Transverse colon (tissue), 4 donors: ENCODE measurements around the gene CXCR2. TPM values are rescaled to one million over a fixed set of nuclear protein-coding genes. Genes with fewer than 3 reads are reported as not detected.
"Not testable (repeated sequence)": the region's sequence is repeated elsewhere in the genome, so short reads cannot be mapped to it uniquely, and the experiment has no call there.

ENCODE experiments used
- DNase-seq: peaks from one replicate; pipeline ENCODE4 v3.0.0-alpha.2; 2019
- H3K27ac ChIP-seq, 4 donors: fragments of 200-600 bp; sonication (generic); 2 replicates each; pipeline ENCODE4 v1.5.1; 2016 to 2018; ENCODE audit warnings: inconsistent platforms in 4 of 4
- H3K27me3 ChIP-seq: fragments of 200-600 bp; sonication (generic); 2 replicates; pipeline ENCODE4 v1.5.1; 2017; ENCODE audit warnings: inconsistent platforms
- H3K36me3 ChIP-seq, 4 donors: fragments of 200-600 bp; sonication (generic); 2 replicates each; pipeline ENCODE4 v1.5.1; 2017 to 2019; ENCODE audit warnings: inconsistent platforms in 4 of 4
- H3K4me1 ChIP-seq, 4 donors: fragments of 200-600 bp; sonication (generic); 2 replicates each; pipeline ENCODE4 v1.5.1; 2017 to 2020; ENCODE audit warnings: inconsistent platforms in 4 of 4
- H3K4me3 ChIP-seq, 4 donors: fragments of 200-600 bp; sonication (generic); 1 replicate in 1 of 4; 2 replicates in 3 of 4; pipeline versions ENCODE4 v1.5.1 to v1.6.1; 2017 to 2019; ENCODE audit warnings: inconsistent platforms in 4 of 4
- H3K9me3 ChIP-seq, 2 donors: fragments of 200-600 bp; sonication (generic); 2 replicates each; pipeline ENCODE4 v1.5.1; 2017 to 2019; ENCODE audit warnings: inconsistent platforms in 2 of 2
- EP300 ChIP-seq: sonication (generic); formaldehyde crosslinking; IDR thresholded peaks from one replicate; pipeline ENCODE4 v1.6.1; 2017; ENCODE audit warnings: antibody characterized with exemption, low read depth
- POLR2A ChIP-seq: fragments of 450-650 bp; IDR thresholded peaks from one replicate; pipeline ENCODE4 v1.6.1; 2016; ENCODE audit warnings: antibody characterized with exemption, mild to moderate bottlenecking, moderate library complexity
- POLR2AphosphoS5 ChIP-seq, 3 donors: sonication (generic); formaldehyde crosslinking; IDR thresholded peaks; one replicate each; pipeline ENCODE4 v1.6.1; 2016; ENCODE audit warnings: antibody characterized with exemption in 3 of 3
- WGBS, 2 donors: methylation state at CpG; one replicate each; pipeline ENCODE4 v1.1.5; 2018; ENCODE audit warnings: low coverage in 1 of 2; 5-methylcytosine and 5-hydroxymethylcytosine counted together
- in situ Hi-C, 4 donors: fragments of 200-750 bp; cut with MboI; loops; one replicate each; pipeline versions ENCODE4 v1.15.0 to v1.15.1; 2017; ENCODE audit warnings: low sequenced_read_pairs in 3 of 4, low pct_ligation_motif_present in 1 of 4, low pct_unique_long_range_greater_than_20kb in 1 of 4
- intact Hi-C: fragments of 100-400 bp; cut with DNase I; formaldehyde crosslinking; loops from one replicate; pipeline ENCODE4 v1.15.1; 2023; ENCODE audit warnings: low total_unique reads
- total RNA-seq, 4 donors: library from RNA; depleted of rRNA; stranded (reverse); fragments of >200 nt; gene quantifications; one replicate each; pipeline ENCODE4 v1.1.0, GENCODE V29; 2016
- TF ChIP-seq, protein P1 (sequence below), 5 experiments: fragments of 200-600 bp in 3 of 5; fragments of 450-650 bp in 2 of 5; sonication (generic) in 3 of 5; IDR thresholded peaks; 1 replicate in 2 of 5; 2 replicates in 3 of 5; pipeline ENCODE4 v1.5.1; 2016 to 2017; ENCODE audit warnings: antibody characterized with exemption in 5 of 5, inconsistent platforms in 3 of 5, mild to moderate bottlenecking in 2 of 5, moderate library complexity in 1 of 5

Gene CXCR2
- total RNA-seq, 4 donors from 2014 or later = not detected

DNA sequence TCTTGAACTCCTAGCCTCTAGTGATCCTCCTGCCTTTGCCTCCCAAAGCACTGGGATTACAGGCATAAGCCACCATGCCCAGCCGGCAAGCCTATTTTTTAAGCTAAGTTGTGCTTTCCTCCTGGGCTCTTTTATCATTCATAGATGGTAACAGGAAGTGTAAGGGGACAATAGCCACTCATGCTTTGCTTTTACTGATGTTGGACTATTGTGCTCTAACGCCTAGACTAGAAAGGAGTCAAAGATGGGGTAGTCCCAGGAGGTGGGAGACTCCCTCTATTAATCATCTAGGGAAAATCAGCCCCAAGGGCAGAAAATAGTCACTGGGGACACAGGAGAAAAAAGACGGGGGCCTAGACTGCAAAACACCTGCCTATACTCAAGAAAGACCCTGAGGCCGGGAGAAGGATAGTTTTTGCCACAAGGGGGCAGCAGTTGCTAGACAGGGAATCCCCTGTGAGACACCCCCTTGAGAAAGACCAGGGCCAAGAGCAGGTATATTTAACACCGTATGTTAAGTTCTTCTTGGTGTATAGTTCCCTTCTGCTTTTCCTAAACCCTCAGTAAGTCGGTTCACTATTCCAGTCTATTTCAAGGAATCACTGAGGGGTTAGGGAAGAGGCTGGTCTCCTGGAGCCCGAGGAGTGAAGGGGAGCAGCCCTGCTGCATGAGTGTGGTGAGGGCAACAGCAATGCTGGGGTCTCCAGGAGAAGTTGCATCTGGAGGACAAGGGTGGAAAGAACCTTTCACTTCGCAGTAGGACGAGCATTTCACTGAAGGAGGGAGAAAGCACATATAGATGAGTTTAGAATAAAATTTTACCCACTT lies 43.0 kb downstream of the CXCR2 start:
- Histone ChIP-seq H3K27ac (no peak overlapping the region), H3K9me3 (no peaks in the 10 kb centered on the region), H3K27me3 (no peaks in the 10 kb centered on the region), H3K36me3 (no peaks in the 10 kb centered on the region), H3K4me3 (no peak overlapping the region), H3K4me1 (peaks cover 0 to 5% (median 1%) of the 10 kb centered on the region in 4 donors)
- intact Hi-C loops = no loop called here
- peak; percentile 64 for DNase-seq
- TF ChIP-seq POLR2A = no peak
- TF ChIP-seq, protein P1, sequence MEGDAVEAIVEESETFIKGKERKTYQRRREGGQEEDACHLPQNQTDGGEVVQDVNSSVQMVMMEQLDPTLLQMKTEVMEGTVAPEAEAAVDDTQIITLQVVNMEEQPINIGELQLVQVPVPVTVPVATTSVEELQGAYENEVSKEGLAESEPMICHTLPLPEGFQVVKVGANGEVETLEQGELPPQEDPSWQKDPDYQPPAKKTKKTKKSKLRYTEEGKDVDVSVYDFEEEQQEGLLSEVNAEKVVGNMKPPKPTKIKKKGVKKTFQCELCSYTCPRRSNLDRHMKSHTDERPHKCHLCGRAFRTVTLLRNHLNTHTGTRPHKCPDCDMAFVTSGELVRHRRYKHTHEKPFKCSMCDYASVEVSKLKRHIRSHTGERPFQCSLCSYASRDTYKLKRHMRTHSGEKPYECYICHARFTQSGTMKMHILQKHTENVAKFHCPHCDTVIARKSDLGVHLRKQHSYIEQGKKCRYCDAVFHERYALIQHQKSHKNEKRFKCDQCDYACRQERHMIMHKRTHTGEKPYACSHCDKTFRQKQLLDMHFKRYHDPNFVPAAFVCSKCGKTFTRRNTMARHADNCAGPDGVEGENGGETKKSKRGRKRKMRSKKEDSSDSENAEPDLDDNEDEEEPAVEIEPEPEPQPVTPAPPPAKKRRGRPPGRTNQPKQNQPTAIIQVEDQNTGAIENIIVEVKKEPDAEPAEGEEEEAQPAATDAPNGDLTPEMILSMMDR (IDR thresholded peaks at IDR 0.05) = peak; percentile 51 to 76 (median 64)
- in situ Hi-C loops = no loop called here
- WGBS, 2 donors = 19 to 55% methylated on average over 3 to 9 of the region's 9 CpGs

DNA sequence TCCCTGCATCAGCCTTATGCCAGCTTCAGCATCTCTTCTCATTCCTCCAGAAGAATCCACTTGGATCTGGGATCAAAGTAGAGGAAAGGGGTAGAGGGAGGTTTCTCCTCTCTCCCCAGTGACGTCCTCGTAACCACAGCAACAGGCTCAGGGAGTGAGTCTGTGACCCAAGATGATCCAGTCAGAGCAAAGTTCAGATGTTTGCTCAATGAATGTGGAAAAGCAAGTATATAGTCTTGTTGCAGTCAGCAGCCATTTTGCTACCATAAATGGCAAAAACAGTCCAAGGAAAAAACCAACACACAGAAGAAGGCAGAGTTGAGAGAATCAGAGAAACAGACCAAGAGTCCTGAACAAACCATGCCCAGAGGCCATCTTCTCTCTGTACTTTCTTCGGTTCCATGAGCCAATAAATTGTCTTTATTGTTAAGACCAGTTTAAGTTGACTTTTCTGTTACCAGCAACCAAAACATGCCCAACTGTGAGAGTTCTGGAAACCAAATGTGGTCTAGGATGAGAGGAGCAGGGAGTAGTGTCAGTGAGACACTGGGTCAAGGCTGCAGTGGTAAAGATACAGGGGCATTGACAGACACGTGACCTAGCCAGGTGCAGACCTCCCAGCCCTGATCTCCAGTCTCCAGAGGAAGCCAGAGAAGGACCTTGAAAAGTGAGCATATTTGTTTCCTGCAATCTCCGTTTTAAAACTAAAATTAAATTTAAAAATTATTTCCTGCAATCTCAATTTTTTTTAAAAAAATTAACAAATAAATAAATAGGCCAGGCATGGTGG lies 44.1 kb downstream of the CXCR2 start:
- Histone ChIP-seq H3K4me3 (no peak overlapping the region), H3K27me3 (no peaks in the 10 kb centered on the region), H3K27ac (no peak overlapping the region), H3K36me3 (no peaks in the 10 kb centered on the region), H3K4me1 (peaks cover 0 to 5% (median 1%) of the 10 kb centered on the region in 4 donors), H3K9me3 (no peaks in the 10 kb centered on the region)
- intact Hi-C loops = no loop called here
- TF ChIP-seq POLR2AphosphoS5 (IDR thresholded peaks at IDR 0.05) (no peak), EP300 (no peak), POLR2A (no peak)
- TF ChIP-seq, protein P1 (IDR thresholded peaks at IDR 0.05) = no peak
- DNase-seq = no peak
- WGBS, 2 donors = 33 to 64% methylated on average over 1 to 5 of the region's 5 CpGs
- in situ Hi-C loops = no loop called here

DNA sequence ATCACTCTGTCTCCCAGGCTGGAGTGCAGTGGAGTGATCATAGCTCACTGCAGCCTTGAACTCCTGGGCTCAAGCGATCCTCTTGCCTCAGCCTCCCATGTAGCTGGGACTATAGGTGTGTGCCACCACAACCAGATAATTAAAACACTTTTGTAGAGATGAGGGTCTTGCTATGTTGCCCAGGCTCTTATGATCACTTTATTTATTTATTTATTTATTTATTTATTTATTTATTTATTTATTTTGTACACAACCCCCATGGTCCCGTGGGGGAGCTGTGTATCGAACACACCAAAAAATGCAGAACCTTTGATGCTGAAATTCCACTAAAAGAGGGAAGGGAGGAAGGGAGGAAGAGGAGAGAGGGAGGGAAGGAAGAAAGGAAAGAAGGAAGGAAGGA lies 45.9 kb downstream of the CXCR2 start:
- H3K36me3 ChIP-seq, in situ Hi-C loops, H3K27ac ChIP-seq, intact Hi-C loops, H3K4me1 ChIP-seq, H3K9me3 ChIP-seq, DNase-seq, H3K4me3 ChIP-seq, H3K27me3 ChIP-seq: not testable (repeated sequence)
- 81 to 86% methylated on average over 3 of the region's 3 CpGs for WGBS, 2 donors

DNA sequence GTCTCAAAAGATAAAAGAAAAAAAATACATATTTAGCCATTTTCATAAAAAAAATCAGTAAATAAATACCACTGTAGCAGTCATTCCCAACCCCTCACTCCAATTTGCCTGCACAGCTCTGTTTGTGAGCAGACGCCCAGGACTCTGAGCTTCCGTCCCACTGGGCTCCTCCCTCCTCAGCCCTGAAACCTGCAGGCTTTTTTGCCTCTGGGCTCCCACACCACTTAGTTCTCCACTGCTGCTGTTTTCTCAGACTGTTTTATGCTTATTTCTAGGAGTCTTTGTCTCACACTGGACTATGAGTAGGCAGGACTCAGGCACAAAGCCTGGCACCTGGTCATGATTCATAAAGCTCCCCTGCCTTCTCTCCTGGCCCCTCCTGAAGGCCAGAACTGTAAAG lies 47.0 kb downstream of the CXCR2 start:
- Histone ChIP-seq H3K36me3 (no peaks in the 10 kb centered on the region), H3K4me1 (no peaks in the 10 kb centered on the region), H3K27me3 (no peaks in the 10 kb centered on the region), H3K9me3 (no peaks in the 10 kb centered on the region), H3K27ac (no peak overlapping the region), H3K4me3 (no peak overlapping the region)
- DNase-seq = no peak
- TF ChIP-seq POLR2A = no peak
- no peak for TF ChIP-seq POLR2AphosphoS5 (IDR thresholded peaks at IDR 0.05)
- TF ChIP-seq, protein P1 (IDR thresholded peaks at IDR 0.05) = no peak
- in situ Hi-C loops = no loop called here
- intact Hi-C loops = no loop called here
- 84 to 88% methylated on average over 2 of the region's 2 CpGs for WGBS, 2 donors
